AG04450 (cell line): ENCODE measurements around the gene SHROOM1. TPM values are rescaled to one million over a fixed set of nuclear protein-coding genes. Genes with fewer than 3 reads are reported as not detected.

Experiments
- CTCF ChIA-PET: fragments of 300-600, 350-600 bp; formaldehyde crosslinking; extraction: SDS; loops from one replicate; lab custom pipeline; 2022; ENCODE audit warnings: antibody characterized with exemption, inconsistent platforms; lab: Charles Lee
- POLR2A ChIA-PET: fragments of 350-600 bp; formaldehyde crosslinking; extraction: SDS; loops from one replicate; lab custom pipeline; 2021; ENCODE audit warnings: antibody characterized with exemption, inconsistent platforms; lab: Yijun Ruan, JAX
- DNase-seq: peaks from one replicate; pipeline ENCODE4 v3.0.0-alpha.2; 2011; ENCODE audit warnings: low read depth, low spot score
- H3K27ac ChIP-seq: one replicate; pipeline ENCODE4 v1.5.1; 2012; ENCODE audit warnings: low read depth, low read length, control low read depth
- H3K27me3 ChIP-seq: one replicate; pipeline ENCODE4 v1.6.0; 2012; ENCODE audit warnings: low read length; ENCODE audit not compliant: control insufficient read depth, insufficient read depth
- H3K4me3 ChIP-seq: 2 replicates; pipeline ENCODE4 v1.5.1; 2011; ENCODE audit warnings: mild to moderate bottlenecking, low read depth, low read length, control low read depth
- H3K9me3 ChIP-seq: 2 replicates; pipeline ENCODE4 v1.5.1; 2012; ENCODE audit warnings: low read length; ENCODE audit not compliant: control insufficient read depth, insufficient read depth
- polyA plus RNA-seq: library from polyadenylated mRNA; depleted of rRNA; stranded (reverse); fragments of >200 nt; gene quantifications from 2 replicates; pipeline ENCODE4 v1.2.3, GENCODE V29; 2011
- TF ChIP-seq, protein P1 (sequence below): IDR thresholded peaks from 2 replicates; pipeline ENCODE4 v1.5.1; 2011; ENCODE audit warnings: low read depth, low read length, control low read depth, inconsistent platforms

Gene SHROOM1
- polyA plus RNA-seq, 1 experiment = 4.5 TPM

GRCh38 chr5:132778129-132778528, 52.3 kb downstream of the SHROOM1 start:
- no peak for DNase-seq
- H3K27me3 ChIP-seq = no peaks in the 10 kb centered on the region
- POLR2A ChIA-PET = no interaction called here
- CTCF ChIA-PET = interaction anchor here (1.9 kb wide), 1 partner anchor 42 kb away, joined by 11 read pairs; no protein-coding TSS in a partner anchor
- H3K27ac ChIP-seq = no peak overlapping the region
- TF ChIP-seq, protein P1, sequence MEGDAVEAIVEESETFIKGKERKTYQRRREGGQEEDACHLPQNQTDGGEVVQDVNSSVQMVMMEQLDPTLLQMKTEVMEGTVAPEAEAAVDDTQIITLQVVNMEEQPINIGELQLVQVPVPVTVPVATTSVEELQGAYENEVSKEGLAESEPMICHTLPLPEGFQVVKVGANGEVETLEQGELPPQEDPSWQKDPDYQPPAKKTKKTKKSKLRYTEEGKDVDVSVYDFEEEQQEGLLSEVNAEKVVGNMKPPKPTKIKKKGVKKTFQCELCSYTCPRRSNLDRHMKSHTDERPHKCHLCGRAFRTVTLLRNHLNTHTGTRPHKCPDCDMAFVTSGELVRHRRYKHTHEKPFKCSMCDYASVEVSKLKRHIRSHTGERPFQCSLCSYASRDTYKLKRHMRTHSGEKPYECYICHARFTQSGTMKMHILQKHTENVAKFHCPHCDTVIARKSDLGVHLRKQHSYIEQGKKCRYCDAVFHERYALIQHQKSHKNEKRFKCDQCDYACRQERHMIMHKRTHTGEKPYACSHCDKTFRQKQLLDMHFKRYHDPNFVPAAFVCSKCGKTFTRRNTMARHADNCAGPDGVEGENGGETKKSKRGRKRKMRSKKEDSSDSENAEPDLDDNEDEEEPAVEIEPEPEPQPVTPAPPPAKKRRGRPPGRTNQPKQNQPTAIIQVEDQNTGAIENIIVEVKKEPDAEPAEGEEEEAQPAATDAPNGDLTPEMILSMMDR = no peak
- H3K9me3 ChIP-seq = no peaks in the 10 kb centered on the region
- H3K4me3 ChIP-seq = peak overlapping the region; percentile 79

DNA sequence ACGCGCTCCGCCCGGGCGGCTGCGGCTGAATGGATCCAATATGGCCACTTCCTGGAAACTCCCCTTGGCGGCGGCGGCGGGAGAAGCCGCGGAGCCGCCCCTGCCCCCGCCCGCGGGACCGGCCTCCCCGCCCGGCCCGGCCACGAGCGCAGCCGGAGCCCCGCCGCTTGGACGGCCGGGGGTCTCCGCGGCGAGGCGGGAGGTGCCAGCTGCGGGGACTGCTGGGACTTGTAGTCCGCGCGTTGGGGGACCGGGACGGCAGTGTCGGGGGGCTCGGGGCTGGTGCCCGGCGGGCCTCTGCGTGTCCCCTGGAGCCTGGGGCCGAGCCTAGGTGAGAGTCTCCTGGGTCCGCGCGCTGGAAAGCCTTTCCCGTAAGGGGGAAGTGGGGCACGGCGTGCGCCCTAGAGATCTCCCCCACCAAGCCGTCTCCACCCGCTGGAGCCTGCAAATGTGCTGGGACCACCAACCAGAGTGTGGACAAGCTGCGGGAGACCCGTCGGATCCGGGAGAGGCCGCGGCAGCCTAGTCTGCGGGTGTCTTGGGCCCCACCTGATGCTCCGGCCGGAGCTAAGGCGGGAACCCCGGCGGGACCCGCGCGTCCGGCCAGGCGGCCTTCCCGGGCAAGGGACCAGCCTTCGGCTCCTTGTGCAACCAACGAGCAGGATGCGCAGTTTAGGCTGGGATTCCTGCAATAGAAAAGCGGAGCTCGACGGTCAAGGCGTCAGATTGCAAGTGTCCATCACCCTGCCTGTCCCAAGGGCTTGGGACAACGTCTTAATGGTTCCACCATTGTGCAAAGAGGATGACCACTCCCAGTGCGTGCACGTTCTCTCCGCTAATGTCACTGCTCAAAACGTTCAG, 53.0 kb downstream of the SHROOM1 start, which contains the start of gene SEPTIN8:
Gene SEPTIN8, minus strand, starts transcription at position 31 of the 861 bp plus-strand sequence. CDS start 102 bp downstream, outside the sequence.
- POLR2A ChIA-PET = interaction anchor here (0.7 kb wide), 1 partner anchor 351 kb away, joined by 3 read pairs; no protein-coding TSS in a partner anchor
- H3K27ac ChIP-seq = no peak within 1 kb of the TSS
- CTCF ChIA-PET = interaction anchor here (1.9 kb wide), 1 partner anchor 43 kb away, joined by 11 read pairs; no protein-coding TSS in a partner anchor

GRCh38 chr5:132776938-132777208, 53.6 kb downstream of the SHROOM1 start:
- Histone ChIP-seq H3K27me3 (no peaks in the 10 kb centered on the region), H3K4me3 (peak overlapping the region; percentile 79), H3K27ac (no peak overlapping the region), H3K9me3 (no peaks in the 10 kb centered on the region)
- ChIA-PET CTCF (no interaction called here), POLR2A (interaction anchor here (0.7 kb wide), 1 partner anchor 350 kb away, joined by 3 read pairs; no protein-coding TSS in a partner anchor)
- TF ChIP-seq, protein P1 = no peak
- no peak for DNase-seq

More for the DNA sequence above, 53.0 kb downstream of the SHROOM1 start, which contains the start of gene SEPTIN8:
- no peak for DNase-seq
- peak within 1 kb of the TSS; percentile 79 for H3K4me3 ChIP-seq
- no peaks in the 10 kb centered on the region for H3K9me3 ChIP-seq
- TF ChIP-seq, protein P1 = no peak
- no peaks in the 10 kb centered on the region for H3K27me3 ChIP-seq

- Histone ChIP-seq H3K27me3 (no peaks in the 10 kb centered on the region), H3K27ac (no peak overlapping the region), H3K9me3 (no peaks in the 10 kb centered on the region), H3K4me3 (peak overlapping the region; percentile 79)
- CTCF ChIA-PET = interaction anchor here (0.8 kb wide), 2 partner anchors 9 to 44 kb away, joined by 5 to 7 read pairs; no protein-coding TSS in a partner anchor
- POLR2A ChIA-PET = no interaction called here
- DNase-seq = no peak
- TF ChIP-seq, protein P1 = no peak
These were observed 54.1 kb downstream of the SHROOM1 start for GRCh38 chr5:132776131-132776937.
